HG03439 (cell line): ENCODE results near the gene SPRED2.
A peak's percentile ranks its signal among the peaks of the same experiment; 100 is the strongest.

Source experiments
- ATAC-seq: cut with Tn5 transposase; IDR thresholded peaks from one replicate; pipeline ENCODE4 v1.9.1; 2021; ENCODE audit warnings: mild to moderate bottlenecking, moderate library complexity; ENCODE audit not compliant: unreplicated experiment

The SPRED2 gene

GRCh38 chr2:65316072-65316471 is 116.3 kb downstream of the SPRED2 start:
- no peak for ATAC-seq

DNA sequence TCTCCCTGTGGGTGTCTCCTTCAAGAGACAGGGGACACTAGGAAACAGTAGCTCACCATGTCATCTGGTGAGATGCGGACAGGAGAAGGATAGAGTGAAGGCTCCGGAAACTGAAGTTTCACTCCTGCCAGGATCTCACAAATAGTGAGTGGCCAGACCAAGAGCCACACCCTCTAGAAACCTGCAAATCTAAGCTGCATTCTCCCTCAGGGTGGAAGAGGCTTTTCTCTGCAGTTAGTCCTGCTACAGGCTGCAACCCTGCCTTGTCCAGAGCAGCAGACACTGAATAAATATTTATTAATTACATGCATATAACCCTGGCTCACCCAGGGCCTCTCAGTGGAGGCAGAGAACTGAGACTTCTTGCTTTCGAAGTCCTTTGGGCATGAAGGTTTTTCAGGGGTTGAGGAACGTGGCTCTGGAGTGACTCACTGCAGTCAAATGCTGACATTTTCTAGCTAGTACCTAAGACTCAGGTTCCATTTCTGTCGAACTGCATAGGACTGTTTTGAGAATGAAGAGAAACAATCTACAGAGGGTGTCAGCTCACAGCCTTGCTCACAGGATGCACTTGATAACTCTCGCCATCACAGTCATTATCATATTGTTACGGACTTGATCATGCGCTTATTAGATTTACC is 117.5 kb downstream of the SPRED2 start:
- ATAC-seq = no peak

GRCh38 chr2:65313954-65314256 is 118.5 kb downstream of the SPRED2 start:
- no peak for ATAC-seq

DNA sequence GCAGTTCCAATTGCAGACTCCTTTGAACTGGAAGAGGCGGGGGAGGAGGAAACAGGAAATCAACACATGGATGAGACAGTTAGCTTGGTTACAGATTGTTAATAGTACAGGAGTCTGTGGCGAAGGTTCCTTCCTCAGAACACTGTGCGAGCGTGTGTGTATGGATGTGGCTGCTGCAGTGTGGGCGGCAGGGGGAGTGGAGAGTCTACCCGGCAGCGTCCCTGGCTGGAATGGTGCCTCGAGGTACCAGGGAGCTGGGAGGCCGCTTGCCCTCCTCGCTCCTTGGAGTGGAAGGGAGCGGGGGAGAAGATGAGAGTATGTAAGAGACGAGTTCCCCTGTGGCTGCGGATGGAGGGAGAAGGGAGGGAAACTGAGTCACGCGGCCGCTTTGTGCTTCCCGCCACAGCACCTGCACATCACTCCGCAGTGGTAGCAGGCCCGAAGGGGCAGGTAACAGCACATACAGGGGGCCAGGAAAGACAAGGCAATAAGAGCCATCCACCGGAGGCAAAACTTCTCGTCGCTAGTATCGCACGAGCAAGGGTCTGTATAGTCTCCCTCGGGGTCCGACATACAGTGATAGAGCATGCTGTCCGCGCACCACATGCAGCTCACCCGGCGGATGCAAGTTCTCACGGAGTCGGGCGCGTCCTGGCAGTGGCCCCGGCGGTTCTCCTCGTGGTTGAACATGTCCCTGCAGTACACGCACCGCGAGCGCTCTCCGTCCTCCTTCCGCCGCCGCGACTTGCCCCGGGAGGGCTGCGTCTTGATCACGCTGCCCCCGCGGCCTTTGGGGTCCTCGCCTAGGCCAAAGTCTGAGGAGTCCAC is 119.1 kb downstream of the SPRED2 start:
- no peak for ATAC-seq

DNA sequence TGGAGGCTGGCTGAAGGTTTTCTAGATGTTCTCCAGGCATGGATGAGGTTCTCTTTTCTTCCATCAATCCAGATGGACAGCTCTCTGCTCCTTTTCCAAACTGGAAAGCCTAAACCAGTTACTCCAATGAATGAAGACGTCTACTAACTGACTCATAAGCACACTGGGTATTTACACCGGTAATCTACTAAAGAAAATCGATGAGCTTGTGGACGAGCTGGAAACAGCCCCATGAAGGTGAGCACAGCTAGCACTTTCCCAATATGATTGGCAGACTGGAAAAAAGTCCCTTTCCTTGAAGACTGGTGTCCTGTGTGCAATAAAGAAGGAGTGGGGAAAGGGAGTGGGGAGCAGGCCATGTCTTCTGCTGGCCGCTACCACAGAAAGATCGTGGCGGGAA is 120.8 kb downstream of the SPRED2 start:
- ATAC-seq = no peak

DNA sequence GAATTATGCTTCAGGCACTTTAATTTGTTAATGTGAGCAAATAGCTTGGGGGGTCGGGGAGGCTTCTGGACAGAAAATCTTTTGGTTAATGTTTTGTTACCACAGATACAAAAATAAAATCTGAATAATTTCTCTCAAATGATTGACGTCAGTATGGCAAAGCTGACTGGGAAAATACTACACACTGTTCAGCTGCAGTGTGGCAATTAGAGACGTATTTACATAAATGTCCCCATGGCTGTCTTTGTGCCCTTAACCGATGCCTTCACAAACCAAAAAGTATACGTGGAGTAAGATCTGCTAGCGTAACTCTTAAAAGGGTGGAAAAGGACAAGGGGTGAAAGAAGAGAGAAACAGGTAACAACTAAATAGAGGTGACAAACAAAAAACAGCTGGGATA is 121.3 kb downstream of the SPRED2 start:
- ATAC-seq = no peak

DNA sequence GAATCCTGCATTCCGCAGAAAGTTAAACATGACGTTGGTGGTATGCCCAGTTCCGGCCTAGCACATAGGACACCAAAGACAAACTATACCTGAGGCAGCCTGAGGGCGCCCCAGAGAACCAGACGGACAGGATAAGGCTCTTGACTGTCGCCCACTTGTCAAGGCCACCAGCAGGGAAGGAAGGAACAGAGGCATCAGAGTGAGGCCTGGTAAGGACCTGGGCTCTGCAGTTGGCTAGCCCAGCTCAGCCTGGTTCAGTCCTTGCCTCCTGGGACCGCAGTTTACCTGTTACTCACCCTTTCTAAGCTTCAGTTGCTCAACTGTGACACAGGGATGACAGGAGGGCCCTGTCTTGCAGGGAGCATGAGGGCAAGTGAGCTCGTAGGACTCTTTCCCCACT is 122.7 kb downstream of the SPRED2 start:
- no peak for ATAC-seq

DNA sequence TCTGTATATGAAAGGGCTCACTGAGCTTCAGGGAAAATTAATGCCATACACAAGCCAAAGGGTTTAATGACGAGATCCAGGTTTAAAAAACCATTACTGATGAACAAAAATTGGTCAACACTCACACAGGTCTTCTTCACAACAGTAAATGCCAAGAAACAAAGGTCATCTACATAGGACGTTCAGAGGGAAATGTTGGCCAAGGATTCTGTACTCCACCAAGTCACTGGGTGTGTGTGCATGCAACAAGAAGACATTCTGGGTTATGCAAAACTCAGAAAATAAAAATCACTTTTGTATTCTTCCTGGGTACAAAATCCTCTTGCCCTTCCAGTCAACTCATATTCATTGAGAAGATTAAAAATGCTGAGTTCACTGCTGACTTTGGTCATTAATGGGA is 126.5 kb downstream of the SPRED2 start:
- no peak for ATAC-seq

GRCh38 chr2:65300761-65301711 is 131.4 kb downstream of the SPRED2 start:
- peak; percentile 82 for ATAC-seq

GRCh38 chr2:65300134-65300760 is 132.2 kb downstream of the SPRED2 start:
- no peak for ATAC-seq

DNA sequence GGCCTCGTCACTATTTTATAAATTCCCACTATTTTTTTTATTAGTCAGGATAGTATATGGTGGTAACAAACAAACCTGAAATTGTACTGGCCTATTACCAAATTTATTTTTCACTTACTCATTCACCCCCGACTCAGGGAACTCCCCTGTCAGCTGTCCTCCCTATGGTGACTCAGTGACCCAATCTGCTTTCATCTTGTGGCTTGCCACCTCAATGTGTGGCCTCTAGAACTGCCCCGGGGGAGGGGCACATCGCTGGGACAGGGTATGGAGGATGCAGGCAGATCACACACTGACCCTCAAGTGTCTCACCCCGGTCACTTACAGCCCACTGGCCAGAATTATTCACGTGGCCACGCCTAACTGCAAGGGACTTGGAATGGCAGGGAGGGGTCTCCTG is 133.2 kb downstream of the SPRED2 start:
- no peak for ATAC-seq

DNA sequence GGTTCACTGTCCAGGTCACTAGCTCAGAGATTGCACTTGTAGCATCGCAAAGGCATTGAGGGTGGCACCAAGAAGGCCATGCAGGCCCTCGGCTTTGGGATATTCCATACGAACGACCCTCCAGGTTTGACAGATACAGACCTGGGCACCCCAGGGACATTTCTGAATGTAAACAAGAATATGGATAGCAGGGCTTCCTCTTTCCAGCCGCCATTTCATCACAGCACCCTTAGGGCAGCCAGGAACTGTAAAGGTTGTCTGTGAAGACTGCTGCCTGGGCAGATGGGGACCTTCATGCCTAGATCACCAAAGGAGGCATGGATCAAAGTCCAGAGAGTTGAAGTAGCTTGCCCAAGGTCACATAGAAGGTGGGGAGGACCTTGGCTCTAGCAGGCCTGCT is 134.3 kb downstream of the SPRED2 start:
- no peak for ATAC-seq

- ATAC-seq = no peak
Measured at GRCh38 chr2:65297544-65297943, 134.9 kb downstream of the SPRED2 start.

DNA sequence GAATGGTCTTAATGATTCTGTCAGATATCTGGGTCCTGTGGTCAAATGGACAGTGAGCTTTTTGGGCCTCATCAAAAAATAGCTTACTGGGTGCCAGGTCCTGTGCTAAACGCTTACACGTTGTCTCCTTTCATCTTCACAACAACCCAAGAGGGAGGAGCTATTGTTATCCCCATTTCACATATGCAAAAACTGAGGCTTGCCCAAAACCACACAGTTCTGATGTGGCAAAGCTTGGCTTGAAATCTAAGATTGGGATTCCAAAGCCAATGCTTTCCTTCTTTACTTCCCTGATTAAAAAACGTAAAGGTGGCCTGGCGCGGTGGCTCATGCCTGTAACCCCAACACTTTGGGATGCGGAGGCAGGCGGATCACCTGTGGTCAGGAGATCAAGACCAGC is 135.4 kb downstream of the SPRED2 start:
- ATAC-seq = no peak

GRCh38 chr2:65294701-65295100 is 137.7 kb downstream of the SPRED2 start:
- no peak for ATAC-seq

GRCh38 chr2:65294136-65294535 is 138.3 kb downstream of the SPRED2 start:
- ATAC-seq = no peak

- no peak for ATAC-seq
Measured at GRCh38 chr2:65293376-65293775, 139.0 kb downstream of the SPRED2 start.

GRCh38 chr2:65292461-65293011 is 139.9 kb downstream of the SPRED2 start:
- ATAC-seq = no peak

GRCh38 chr2:65292106-65292400 is 140.3 kb downstream of the SPRED2 start:
- no peak for ATAC-seq

DNA sequence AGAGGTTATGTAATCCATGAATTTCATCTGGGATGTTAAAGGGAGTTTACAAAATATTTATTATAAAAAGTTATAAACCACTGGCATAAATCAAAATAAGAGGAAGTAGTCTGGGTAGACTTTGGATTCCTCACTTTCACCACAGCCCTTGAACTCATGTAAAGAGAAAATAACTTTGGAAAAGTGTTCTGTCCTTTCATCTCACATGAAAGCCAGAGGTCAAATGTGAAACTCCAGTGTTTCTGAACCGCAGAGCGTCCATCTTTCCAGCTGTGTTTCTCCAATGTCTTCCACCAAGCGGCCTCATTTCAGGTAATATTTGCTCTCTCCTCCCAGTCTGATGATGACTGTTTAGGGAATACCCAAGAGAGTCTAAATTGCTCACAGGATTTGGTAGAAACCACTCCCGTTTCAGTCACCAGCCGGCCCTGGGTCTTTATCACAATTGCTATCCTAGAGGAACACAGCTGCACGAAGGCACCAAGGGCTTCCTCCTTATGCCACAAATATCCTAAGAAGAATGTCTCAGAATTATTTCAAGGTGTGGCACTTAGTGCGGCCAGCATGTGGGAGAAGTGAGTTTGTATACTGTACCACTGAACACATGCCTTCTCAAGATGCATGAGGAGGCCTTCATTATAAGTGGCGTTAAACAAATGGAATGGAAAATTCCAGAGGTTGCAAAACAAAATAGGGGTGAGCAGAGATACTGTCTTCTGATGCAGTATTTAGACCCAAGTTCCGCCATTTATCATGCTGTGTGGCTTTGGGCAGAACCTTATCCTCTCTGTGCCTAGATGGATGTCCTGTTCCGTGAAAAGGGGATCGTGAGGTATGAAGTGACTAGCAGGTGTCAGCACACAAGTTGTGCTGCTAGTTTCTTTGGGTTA is 140.9 kb downstream of the SPRED2 start:
- ATAC-seq = no peak
